Parathyroid adenoma (tissue), 2 donors: ENCODE measurements around the gene CASP6.

Experiments used
- H2AFZ ChIP-seq: fragments of 300-600 bp; sonication (generic); one replicate; pipeline ENCODE4 v1.7.0; 2017; ENCODE audit warnings: antibody characterized with exemption, mild to moderate bottlenecking
- H3K27ac ChIP-seq: fragments of 300-600 bp; sonication (generic); one replicate; pipeline ENCODE4 v1.7.0; 2017
- H3K27me3 ChIP-seq: fragments of 300-600 bp; sonication (generic); one replicate; pipeline ENCODE4 v1.7.0; 2017; ENCODE audit warnings: low read length; ENCODE audit not compliant: control insufficient read depth, insufficient read depth
- H3K36me3 ChIP-seq: fragments of 300-600 bp; sonication (generic); one replicate; pipeline ENCODE4 v1.7.0; 2017; ENCODE audit warnings: low read length; ENCODE audit not compliant: control insufficient read depth, insufficient read depth
- H3K4me1 ChIP-seq: fragments of 300-600 bp; sonication (generic); one replicate; pipeline ENCODE4 v1.7.0; 2017; ENCODE audit warnings: control low read depth
- H3K4me2 ChIP-seq: fragments of 300-600 bp; sonication (generic); one replicate; pipeline ENCODE4 v1.7.0; 2017; ENCODE audit warnings: low read length
- H3K4me3 ChIP-seq: fragments of 300-600 bp; sonication (generic); one replicate; pipeline ENCODE4 v1.7.0; 2017; ENCODE audit warnings: low read depth, low read length
- H3K79me2 ChIP-seq: fragments of 300-600 bp; sonication (generic); one replicate; pipeline ENCODE4 v1.7.0; 2017; ENCODE audit warnings: control low read depth
- H3K9ac ChIP-seq: fragments of 300-600 bp; sonication (generic); one replicate; pipeline ENCODE4 v1.7.0; 2017; ENCODE audit warnings: mild to moderate bottlenecking
- H3K9me3 ChIP-seq: fragments of 300-600 bp; sonication (generic); one replicate; pipeline ENCODE4 v1.7.0; 2017; ENCODE audit warnings: low read length; ENCODE audit not compliant: control insufficient read depth
- TF ChIP-seq, protein P1 (sequence below): fragments of 300-600 bp; sonication (generic); IDR thresholded peaks from one replicate; pipeline ENCODE4 v1.7.0; 2017; ENCODE audit warnings: antibody characterized with exemption, mild to moderate bottlenecking
- donor health status: primary hyperparathyroidism.

Gene CASP6

DNA sequence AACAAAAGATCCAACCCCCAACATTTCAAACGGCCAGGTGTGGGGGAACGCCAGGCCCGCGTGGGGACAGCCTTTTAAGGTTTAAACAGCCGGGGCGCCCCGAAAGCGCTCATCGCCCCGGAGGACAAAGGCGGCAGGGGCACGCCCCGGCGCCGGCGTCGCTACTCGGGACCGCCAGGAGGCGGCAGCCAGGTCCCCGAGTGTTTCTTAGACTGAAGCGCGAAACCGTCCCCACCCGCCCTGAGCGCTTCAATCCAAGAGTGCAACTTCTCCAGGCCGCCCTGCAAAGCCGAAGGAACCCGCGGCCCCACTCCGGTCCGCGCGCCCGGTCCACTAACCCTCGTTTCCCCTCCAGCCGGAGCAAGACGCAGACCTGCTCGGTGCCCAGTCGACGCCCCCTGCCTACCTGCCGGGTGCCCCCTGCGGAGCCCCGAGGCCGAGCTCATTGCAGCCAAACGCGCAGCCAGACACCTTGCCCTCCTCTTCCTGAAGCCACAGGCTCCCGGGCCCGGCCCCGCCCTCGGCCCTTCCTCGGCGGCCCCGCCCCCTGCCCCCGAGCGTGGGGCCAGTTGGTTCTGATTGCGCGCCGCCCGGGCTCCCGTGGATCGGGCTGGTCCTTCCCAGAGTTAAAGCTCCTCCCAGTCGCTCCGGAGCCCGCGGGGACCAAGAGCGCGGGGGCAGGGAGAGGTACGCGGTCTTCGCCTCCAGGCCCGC, at the start of gene CASP6:
Gene CASP6 (minus strand): TSS at position 496 of the 714 bp plus-strand sequence. CDS start 50 bp downstream, at position 446.
- Histone ChIP-seq H3K27me3 (no peaks in the 10 kb centered on the region), H2AFZ (peak within 1 kb of the TSS; percentile 91), H3K4me3 (peak within 1 kb of the TSS; percentile 76), H3K4me2 (peak within 1 kb of the TSS; percentile 86), H3K79me2 (no peaks in the 10 kb centered on the region), H3K9me3 (no peaks in the 10 kb centered on the region), H3K9ac (no peak within 1 kb of the TSS), H3K36me3 (no peaks in the 10 kb centered on the region), H3K27ac (peak within 1 kb of the TSS; percentile 63), H3K4me1 (peaks cover 3% of the 10 kb centered on the region)
- TF ChIP-seq, protein P1, sequence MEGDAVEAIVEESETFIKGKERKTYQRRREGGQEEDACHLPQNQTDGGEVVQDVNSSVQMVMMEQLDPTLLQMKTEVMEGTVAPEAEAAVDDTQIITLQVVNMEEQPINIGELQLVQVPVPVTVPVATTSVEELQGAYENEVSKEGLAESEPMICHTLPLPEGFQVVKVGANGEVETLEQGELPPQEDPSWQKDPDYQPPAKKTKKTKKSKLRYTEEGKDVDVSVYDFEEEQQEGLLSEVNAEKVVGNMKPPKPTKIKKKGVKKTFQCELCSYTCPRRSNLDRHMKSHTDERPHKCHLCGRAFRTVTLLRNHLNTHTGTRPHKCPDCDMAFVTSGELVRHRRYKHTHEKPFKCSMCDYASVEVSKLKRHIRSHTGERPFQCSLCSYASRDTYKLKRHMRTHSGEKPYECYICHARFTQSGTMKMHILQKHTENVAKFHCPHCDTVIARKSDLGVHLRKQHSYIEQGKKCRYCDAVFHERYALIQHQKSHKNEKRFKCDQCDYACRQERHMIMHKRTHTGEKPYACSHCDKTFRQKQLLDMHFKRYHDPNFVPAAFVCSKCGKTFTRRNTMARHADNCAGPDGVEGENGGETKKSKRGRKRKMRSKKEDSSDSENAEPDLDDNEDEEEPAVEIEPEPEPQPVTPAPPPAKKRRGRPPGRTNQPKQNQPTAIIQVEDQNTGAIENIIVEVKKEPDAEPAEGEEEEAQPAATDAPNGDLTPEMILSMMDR: peak; percentile 45

DNA sequence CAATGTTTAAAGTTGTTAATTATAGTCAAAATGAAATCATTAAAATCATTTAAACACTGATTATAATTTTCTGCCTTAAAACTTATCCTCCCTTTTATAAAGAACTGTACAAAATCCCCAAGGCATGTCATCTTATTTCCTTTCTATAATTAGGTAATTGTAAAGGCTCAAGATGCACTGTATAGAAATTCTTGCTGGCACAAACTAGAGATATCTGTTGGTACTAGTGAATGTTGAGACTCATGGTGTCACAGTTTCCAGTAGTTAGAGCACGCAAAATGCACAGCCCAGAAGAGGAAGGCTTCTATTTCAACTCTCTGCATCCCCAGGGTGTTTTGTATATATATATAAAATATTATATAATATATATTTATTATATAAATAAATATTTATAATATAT, 49.3 kb upstream of the CASP6 start:
- H3K4me3 ChIP-seq: no peak overlapping the region
- no peaks in the 10 kb centered on the region for H3K27me3 ChIP-seq
- TF ChIP-seq, protein P1: no peak
- no peaks in the 10 kb centered on the region for H3K4me1 ChIP-seq
- no peak overlapping the region for H3K9ac ChIP-seq
- H2AFZ ChIP-seq: no peak overlapping the region
- H3K4me2 ChIP-seq: no peak overlapping the region
- no peaks in the 10 kb centered on the region for H3K36me3 ChIP-seq
- no peak overlapping the region for H3K27ac ChIP-seq
- no peaks in the 10 kb centered on the region for H3K79me2 ChIP-seq
- no peaks in the 10 kb centered on the region for H3K9me3 ChIP-seq

DNA sequence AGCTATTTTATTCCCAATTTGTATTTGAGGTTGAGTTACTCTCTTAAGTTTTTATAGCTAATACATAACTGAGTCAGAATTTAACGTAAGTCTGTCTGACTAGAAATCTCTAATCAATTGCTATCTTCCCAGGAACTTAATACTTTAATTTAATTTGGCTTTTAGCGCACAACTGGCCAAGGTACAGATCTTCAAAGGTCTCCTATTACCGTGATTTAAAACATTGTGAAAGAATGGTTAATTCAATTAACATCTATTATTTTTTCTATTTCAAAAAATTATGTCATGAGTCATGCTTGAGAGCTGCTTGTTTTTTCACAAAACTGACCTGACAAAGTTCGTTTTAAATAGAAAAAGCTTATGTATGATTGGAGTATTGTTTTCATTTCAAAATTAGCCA, 48.6 kb upstream of the CASP6 start:
- TF ChIP-seq, protein P1: no peak
- H3K9ac ChIP-seq: no peak overlapping the region
- H3K4me1 ChIP-seq: no peaks in the 10 kb centered on the region
- no peaks in the 10 kb centered on the region for H3K79me2 ChIP-seq
- H3K36me3 ChIP-seq: no peaks in the 10 kb centered on the region
- no peaks in the 10 kb centered on the region for H3K9me3 ChIP-seq
- no peaks in the 10 kb centered on the region for H3K27me3 ChIP-seq
- H3K27ac ChIP-seq: no peak overlapping the region
- no peak overlapping the region for H3K4me2 ChIP-seq
- no peak overlapping the region for H2AFZ ChIP-seq
- no peak overlapping the region for H3K4me3 ChIP-seq

DNA sequence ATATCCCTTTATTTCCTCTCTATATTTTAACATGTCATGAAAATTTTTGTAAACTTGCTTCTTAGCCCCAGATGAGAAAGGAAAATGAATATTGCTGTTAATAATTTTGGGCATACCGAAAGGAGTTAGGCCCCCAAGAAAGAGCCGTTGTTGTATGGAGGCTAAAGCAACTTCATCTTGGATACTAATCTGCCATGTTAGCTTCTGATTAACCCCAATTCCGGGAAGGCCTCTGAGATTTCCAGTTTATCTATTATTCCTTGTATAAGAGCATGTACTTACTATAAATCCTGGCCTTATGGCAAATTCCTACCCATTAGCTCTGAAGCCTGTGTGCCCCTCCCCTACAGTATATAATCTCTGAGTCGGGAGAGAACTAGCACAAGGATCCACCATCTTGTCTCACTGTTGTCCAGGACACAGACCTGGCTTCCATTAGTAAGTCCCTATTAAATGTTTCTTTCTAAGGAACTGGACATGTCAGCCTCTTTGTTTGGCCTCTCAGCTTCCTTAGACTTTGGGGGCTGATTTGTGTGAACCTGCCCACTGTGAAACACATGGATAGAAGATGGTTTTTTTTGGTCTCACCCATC, 47.5 kb upstream of the CASP6 start:
- Histone ChIP-seq H3K4me1 (no peaks in the 10 kb centered on the region), H2AFZ (no peak overlapping the region), H3K36me3 (no peaks in the 10 kb centered on the region)

More for the DNA sequence above, 47.5 kb upstream of the CASP6 start:
- Histone ChIP-seq H3K27ac (no peak overlapping the region), H3K4me3 (no peak overlapping the region), H3K9me3 (no peaks in the 10 kb centered on the region), H3K27me3 (no peaks in the 10 kb centered on the region), H3K79me2 (no peaks in the 10 kb centered on the region), H3K9ac (no peak overlapping the region), H3K4me2 (no peak overlapping the region)
- TF ChIP-seq, protein P1: no peak
